DMS53 (cell line): ENCODE data around the gene BSND.
"Not testable (repeated sequence)": the region's sequence is repeated elsewhere in the genome, so short reads cannot be mapped to it uniquely, and the experiment has no call there.

Source experiments
- DNase-seq: peaks from one replicate; lab custom pipeline; 2025; lab: John Stamatoyannopoulos, UW

BSND gene

GRCh38 chr1:55015731-55016620 lies 17.2 kb downstream of the BSND start:
- no peak for DNase-seq

GRCh38 chr1:55018395-55018794 lies 19.7 kb downstream of the BSND start:
- no peak for DNase-seq

GRCh38 chr1:55021942-55022546 lies 23.3 kb downstream of the BSND start:
- DNase-seq = peak; percentile 100

- DNase-seq = not testable (repeated sequence)
Measured at GRCh38 chr1:55024163-55024562, 25.4 kb downstream of the BSND start.

- DNase-seq = not testable (repeated sequence)
Measured at GRCh38 chr1:55026682-55027081, 27.9 kb downstream of the BSND start.

GRCh38 chr1:55031098-55031497 lies 32.4 kb downstream of the BSND start:
- DNase-seq = not testable (repeated sequence)

- no peak for DNase-seq
Measured at GRCh38 chr1:55033265-55033614, 34.5 kb downstream of the BSND start.

- no peak for DNase-seq
Measured at GRCh38 chr1:55034476-55035133, 35.9 kb downstream of the BSND start.

- peak; percentile 34 for DNase-seq
Measured at GRCh38 chr1:55035904-55036303, 37.2 kb downstream of the BSND start.

- no peak for DNase-seq
Measured at GRCh38 chr1:55037733-55038551, 39.2 kb downstream of the BSND start.

GRCh38 chr1:55038552-55038838 lies 39.8 kb downstream of the BSND start:
- no peak for DNase-seq

- DNase-seq = no peak
Measured at GRCh38 chr1:55038974-55039341, 40.2 kb downstream of the BSND start.

GRCh38 chr1:55039342-55040082 lies 40.8 kb downstream of the BSND start, which contains the start of gene PCSK9:
Gene PCSK9, plus strand, starts transcription at chr1:55039548. Its CDS starts 290 bp downstream, at chr1:55039838.
- DNase-seq = peak; percentile 87

- peak; percentile 72 for DNase-seq
Measured at GRCh38 chr1:55040083-55040932, 41.6 kb downstream of the BSND start.

- no peak for DNase-seq
Measured at GRCh38 chr1:55040933-55041494, 42.3 kb downstream of the BSND start.

- DNase-seq = no peak
Measured at GRCh38 chr1:55041613-55042012, 42.9 kb downstream of the BSND start.

- DNase-seq = no peak
Measured at GRCh38 chr1:55043011-55043410, 44.3 kb downstream of the BSND start.

GRCh38 chr1:55043726-55044125 lies 45.0 kb downstream of the BSND start:
- DNase-seq = no peak

GRCh38 chr1:55044617-55045397 lies 46.1 kb downstream of the BSND start:
- no peak for DNase-seq
